K562 (cell line): ENCODE data around the gene SAMD4A. TPM values are rescaled to one million over a fixed set of nuclear protein-coding genes. Genes with fewer than 3 reads are reported as not detected.

Experiments
- CEBPB ChIP-seq: fragments of 450-650 bp; IDR thresholded peaks from 2 replicates; pipeline ENCODE4 v1.6.1; 2016; ENCODE audit warnings: missing genetic modification characterization, missing compliant biosample characterization
- CTBP1 ChIP-seq: fragments of 450-650 bp; IDR thresholded peaks from 2 replicates; pipeline ENCODE4 v1.6.1; 2016; ENCODE audit warnings: borderline replicate concordance
- POLR2AphosphoS2 ChIP-seq: IDR thresholded peaks from 2 replicates; pipeline ENCODE4 v1.6.1; 2012; ENCODE audit warnings: low read length, improper control_type of control experiment
- polyA plus RNA-seq, 8 experiments: library from polyadenylated mRNA; depleted of rRNA in 4 of 8; stranded (reverse) in 5 of 8; unstranded in 3 of 8; fragments of >200 nt; fragmentation: Nextera tagmentation in 2 of 8; fragmentation: Illumina TruSeq in 1 of 8; extraction: Ambion mirVana in 2 of 8; extraction: Trizol in 1 of 8; gene quantifications; 2 replicates each; pipeline versions ENCODE4 v1.2.1 to v1.2.3, GENCODE V29; 2011 to 2014; ENCODE audit warnings: inconsistent platforms in 1 of 8, missing spikeins in 1 of 8
- total RNA-seq, 7 experiments: library from RNA; depleted of rRNA in 6 of 7; stranded (reverse); fragments of >200 nt in 6 of 7; fragmentation: Illumina TruSeq in 2 of 7; extraction: Trizol in 2 of 7; gene quantifications; 2 replicates each; pipeline versions ENCODE4 v1.2.1 to v1.2.3, GENCODE V29; 2011 to 2021; ENCODE audit warnings: low replicate concordance in 1 of 7
- TF ChIP-seq, protein P1 (sequence below): fragments of 250-450 bp; sonication (Bioruptor Pico); IDR thresholded peaks from 2 replicates; pipeline ENCODE4 v1.4.0; 2020; ENCODE audit warnings: mild to moderate bottlenecking, moderate library complexity
- TF ChIP-seq, protein P2 (sequence below): fragments of 250-450 bp; sonication (Bioruptor Pico); IDR thresholded peaks from 2 replicates; pipeline ENCODE4 v1.5.0; 2021; ENCODE audit warnings: mild to moderate bottlenecking, borderline replicate concordance
- TF ChIP-seq, protein P3 (sequence below), 2 experiments: fragments of 450-650 bp; IDR thresholded peaks; 2 replicates each; pipeline ENCODE4 v1.6.1; 2016; ENCODE audit warnings: mild to moderate bottlenecking in 2 of 2, borderline replicate concordance in 1 of 2, low read depth in 1 of 2, moderate library complexity in 1 of 2
- TF ChIP-seq, protein P4 (sequence below): fragments of 450-650 bp; IDR thresholded peaks from 2 replicates; pipeline ENCODE4 v1.6.1; 2016

Gene SAMD4A
- total and polyA plus RNA-seq, 9 of the 15 experiments (the other 6 are each of a cell fraction or from before 2014, with no cell fraction given): 0.66 to 6.8 (median 3.3) TPM

DNA sequence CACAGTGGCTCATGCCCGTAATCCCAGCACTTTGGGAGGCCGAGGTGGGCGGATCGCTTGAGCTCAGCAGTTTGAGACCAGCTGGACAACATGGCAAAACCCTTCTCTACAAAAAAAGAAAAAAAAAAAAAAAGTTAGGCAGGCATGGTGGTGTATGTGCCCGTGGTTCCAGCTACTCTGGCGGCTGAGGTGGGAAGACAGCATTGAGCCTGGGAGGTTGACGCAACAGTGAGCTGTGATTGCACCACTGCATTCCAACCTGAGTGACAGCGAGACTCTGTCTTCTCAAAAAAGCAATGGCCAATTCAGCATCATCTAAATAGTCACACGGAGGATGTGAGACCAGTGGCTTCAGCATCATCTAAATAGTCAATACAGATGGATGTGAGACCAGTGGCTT lies 10.4 kb upstream of the SAMD4A start (continued):
- TF ChIP-seq, protein P1, sequence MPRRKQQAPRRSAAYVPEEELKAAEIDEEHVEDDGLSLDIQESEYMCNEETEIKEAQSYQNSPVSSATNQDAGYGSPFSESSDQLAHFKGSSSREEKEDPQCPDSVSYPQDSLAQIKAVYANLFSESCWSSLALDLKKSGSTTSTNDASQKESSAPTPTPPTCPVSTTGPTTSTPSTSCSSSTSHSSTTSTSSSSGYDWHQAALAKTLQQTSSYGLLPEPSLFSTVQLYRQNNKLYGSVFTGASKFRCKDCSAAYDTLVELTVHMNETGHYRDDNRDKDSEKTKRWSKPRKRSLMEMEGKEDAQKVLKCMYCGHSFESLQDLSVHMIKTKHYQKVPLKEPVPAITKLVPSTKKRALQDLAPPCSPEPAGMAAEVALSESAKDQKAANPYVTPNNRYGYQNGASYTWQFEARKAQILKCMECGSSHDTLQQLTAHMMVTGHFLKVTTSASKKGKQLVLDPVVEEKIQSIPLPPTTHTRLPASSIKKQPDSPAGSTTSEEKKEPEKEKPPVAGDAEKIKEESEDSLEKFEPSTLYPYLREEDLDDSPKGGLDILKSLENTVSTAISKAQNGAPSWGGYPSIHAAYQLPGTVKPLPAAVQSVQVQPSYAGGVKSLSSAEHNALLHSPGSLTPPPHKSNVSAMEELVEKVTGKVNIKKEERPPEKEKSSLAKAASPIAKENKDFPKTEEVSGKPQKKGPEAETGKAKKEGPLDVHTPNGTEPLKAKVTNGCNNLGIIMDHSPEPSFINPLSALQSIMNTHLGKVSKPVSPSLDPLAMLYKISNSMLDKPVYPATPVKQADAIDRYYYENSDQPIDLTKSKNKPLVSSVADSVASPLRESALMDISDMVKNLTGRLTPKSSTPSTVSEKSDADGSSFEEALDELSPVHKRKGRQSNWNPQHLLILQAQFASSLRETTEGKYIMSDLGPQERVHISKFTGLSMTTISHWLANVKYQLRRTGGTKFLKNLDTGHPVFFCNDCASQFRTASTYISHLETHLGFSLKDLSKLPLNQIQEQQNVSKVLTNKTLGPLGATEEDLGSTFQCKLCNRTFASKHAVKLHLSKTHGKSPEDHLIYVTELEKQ (CRISPR knock-in tag): no peak
- TF ChIP-seq CTBP1 (peak; percentile 40; the same call in 1 of the 2 replicates), POLR2AphosphoS2 (no peak), CEBPB (peak; percentile 90)
- TF ChIP-seq, protein P2, sequence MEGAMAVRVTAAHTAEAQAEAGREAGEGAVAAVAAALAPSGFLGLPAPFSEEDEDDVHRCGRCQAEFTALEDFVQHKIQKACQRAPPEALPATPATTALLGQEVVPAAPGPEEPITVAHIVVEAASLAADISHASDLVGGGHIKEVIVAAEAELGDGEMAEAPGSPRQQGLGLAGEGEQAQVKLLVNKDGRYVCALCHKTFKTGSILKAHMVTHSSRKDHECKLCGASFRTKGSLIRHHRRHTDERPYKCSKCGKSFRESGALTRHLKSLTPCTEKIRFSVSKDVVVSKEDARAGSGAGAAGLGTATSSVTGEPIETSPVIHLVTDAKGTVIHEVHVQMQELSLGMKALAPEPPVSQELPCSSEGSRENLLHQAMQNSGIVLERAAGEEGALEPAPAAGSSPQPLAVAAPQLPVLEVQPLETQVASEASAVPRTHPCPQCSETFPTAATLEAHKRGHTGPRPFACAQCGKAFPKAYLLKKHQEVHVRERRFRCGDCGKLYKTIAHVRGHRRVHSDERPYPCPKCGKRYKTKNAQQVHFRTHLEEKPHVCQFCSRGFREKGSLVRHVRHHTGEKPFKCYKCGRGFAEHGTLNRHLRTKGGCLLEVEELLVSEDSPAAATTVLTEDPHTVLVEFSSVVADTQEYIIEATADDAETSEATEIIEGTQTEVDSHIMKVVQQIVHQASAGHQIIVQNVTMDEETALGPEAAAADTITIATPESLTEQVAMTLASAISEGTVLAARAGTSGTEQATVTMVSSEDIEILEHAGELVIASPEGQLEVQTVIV (CRISPR knock-in tag): no peak
- TF ChIP-seq, protein P3, sequence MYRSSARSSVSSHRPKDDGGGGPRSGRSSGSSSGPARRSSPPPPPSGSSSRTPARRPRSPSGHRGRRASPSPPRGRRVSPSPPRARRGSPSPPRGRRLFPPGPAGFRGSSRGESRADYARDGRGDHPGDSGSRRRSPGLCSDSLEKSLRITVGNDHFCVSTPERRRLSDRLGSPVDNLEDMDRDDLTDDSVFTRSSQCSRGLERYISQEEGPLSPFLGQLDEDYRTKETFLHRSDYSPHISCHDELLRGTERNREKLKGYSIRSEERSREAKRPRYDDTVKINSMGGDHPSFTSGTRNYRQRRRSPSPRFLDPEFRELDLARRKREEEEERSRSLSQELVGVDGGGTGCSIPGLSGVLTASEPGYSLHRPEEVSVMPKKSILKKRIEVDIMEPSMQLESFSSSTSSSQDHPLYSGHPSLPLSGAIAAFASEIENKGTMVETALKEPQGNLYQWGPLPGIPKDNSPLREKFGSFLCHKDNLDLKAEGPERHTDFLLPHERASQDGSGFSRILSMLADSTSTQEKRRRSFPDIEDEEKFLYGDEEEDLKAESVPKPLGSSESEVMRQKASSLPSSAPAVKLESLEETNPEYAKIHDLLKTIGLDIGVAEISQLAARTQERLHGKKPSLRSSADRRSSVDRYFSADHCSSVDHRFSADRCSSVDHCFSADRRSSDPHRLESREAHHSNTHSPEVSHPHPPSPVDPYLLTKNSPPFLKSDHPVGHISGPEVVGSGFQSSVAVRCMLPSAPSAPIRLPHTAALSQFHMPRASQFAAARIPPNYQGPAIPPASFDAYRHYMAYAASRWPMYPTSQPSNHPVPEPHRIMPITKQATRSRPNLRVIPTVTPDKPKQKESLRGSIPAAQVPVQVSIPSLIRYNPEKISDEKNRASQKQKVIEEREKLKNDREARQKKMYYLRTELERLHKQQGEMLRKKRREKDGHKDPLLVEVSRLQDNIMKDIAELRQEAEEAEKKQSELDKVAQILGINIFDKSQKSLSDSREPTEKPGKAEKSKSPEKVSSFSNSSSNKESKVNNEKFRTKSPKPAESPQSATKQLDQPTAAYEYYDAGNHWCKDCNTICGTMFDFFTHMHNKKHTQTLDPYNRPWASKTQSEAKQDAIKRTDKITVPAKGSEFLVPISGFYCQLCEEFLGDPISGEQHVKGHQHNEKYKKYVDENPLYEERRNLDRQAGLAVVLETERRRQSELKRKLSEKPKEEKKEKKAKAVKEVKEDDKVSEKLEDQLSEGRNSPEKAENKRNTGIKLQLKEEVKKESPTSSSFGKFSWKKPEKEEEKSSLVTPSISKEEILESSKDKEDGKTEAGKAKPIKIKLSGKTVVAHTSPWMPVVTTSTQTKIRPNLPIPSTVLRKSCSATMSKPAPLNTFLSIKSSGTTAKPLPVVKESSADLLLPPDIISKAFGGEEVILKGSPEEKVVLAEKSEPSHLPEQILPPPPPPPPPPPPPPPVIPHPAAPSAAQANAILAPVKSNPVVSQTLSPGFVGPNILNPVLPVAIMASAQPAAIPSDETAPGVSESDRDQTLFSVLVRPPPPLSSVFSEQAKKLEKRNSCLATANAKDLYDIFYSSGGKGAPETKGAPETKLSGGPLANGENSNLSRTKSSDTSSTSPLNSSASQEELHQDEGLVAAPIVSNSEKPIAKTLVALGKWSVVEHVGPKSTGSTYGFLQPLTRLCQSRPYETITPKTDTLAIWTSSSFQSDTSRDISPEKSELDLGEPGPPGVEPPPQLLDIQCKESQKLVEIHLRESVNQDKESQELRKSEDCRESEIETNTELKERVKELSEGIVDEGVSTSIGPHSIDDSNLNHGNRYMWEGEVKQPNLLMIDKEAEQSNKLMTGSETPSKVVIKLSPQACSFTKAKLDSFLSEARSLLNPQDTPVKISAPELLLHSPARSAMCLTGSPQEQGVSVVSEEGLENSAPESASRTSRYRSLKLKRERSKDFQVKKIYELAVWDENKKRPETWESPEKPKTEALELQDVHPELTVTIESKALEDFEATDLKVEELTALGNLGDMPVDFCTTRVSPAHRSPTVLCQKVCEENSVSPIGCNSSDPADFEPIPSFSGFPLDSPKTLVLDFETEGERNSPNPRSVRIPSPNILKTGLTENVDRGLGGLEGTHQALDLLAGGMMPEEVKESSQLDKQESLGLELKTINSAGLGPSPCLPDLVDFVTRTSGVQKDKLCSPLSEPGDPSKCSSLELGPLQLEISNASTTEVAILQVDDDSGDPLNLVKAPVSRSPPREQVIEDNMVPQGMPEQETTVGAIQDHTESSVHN (IDR thresholded peaks at IDR 0.05; ENCODE audit: borderline replicate concordance in 1 of 2, low read depth in 1 of 2): no peak
- TF ChIP-seq, protein P4, sequence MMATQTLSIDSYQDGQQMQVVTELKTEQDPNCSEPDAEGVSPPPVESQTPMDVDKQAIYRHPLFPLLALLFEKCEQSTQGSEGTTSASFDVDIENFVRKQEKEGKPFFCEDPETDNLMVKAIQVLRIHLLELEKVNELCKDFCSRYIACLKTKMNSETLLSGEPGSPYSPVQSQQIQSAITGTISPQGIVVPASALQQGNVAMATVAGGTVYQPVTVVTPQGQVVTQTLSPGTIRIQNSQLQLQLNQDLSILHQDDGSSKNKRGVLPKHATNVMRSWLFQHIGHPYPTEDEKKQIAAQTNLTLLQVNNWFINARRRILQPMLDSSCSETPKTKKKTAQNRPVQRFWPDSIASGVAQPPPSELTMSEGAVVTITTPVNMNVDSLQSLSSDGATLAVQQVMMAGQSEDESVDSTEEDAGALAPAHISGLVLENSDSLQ: peak; percentile 93
